NT2/D1 (cell line): ENCODE measurements around the gene SLC26A4.

Experiments
- DNase-seq: peaks from one replicate; pipeline ENCODE4 v3.0.0-alpha.2; 2011; ENCODE audit warnings: low read depth, low spot score
- H3K27me3 ChIP-seq: 2 replicates; pipeline ENCODE4 v1.6.0; 2011; ENCODE audit warnings: mild to moderate bottlenecking; ENCODE audit not compliant: insufficient read length, insufficient read depth
- H3K36me3 ChIP-seq: 2 replicates; pipeline ENCODE4 v1.6.1; 2011; ENCODE audit warnings: mild to moderate bottlenecking, low read length, mixed read lengths; ENCODE audit not compliant: insufficient read depth, insufficient read length
- H3K4me1 ChIP-seq: 2 replicates; pipeline ENCODE4 v1.5.1; 2011; ENCODE audit not compliant: insufficient read depth, insufficient read length
- H3K4me3 ChIP-seq: 2 replicates; pipeline ENCODE4 v1.5.1; 2011; ENCODE audit warnings: low read depth; ENCODE audit not compliant: insufficient read length
- H3K9ac ChIP-seq: 2 replicates; pipeline ENCODE4 v1.6.0; 2011; ENCODE audit warnings: low read depth; ENCODE audit not compliant: insufficient read length
- H3K9me3 ChIP-seq: 2 replicates; pipeline ENCODE4 v1.5.1; 2011; ENCODE audit warnings: mild to moderate bottlenecking, low read length; ENCODE audit not compliant: insufficient read depth
- SUZ12 ChIP-seq: IDR thresholded peaks from 2 replicates; pipeline ENCODE4 v1.6.1; 2011; ENCODE audit not compliant: insufficient read length, insufficient read depth; ENCODE audit errors: extremely low read depth
- YY1 ChIP-seq: IDR thresholded peaks from 2 replicates; pipeline ENCODE4 v1.6.1; 2011; ENCODE audit not compliant: insufficient read length, insufficient read depth
- ZNF274 ChIP-seq: IDR thresholded peaks from 2 replicates; pipeline ENCODE4 v1.6.1; 2011; ENCODE audit warnings: mild to moderate bottlenecking, low read depth, low read length

SLC26A4 gene

DNA sequence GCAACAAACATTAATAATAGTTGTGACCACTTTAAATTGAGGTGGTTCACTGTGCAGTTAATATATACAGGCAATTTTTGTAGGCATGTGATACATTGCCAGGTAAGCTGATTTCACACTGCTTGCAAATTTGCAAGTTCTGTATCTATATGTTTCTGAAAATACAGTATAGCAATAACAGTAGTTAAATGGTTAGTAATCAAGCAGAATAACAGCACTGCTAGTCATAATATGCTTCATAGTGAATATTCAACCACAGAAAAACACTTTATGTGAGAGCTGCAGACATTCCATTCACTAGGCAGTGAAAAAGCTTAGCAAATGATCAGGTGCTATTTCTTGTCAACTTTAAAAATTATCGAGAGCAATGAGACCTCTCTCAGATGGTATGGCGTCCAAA is 28.9 kb downstream of the SLC26A4 start:
- no peak for TF ChIP-seq SUZ12
- no peak for TF ChIP-seq YY1
- TF ChIP-seq ZNF274: no peak
- Histone ChIP-seq H3K9ac (no peak overlapping the region), H3K4me1 (no peaks in the 10 kb centered on the region), H3K36me3 (no peaks in the 10 kb centered on the region), H3K9me3 (no peaks in the 10 kb centered on the region), H3K27me3 (no peaks in the 10 kb centered on the region), H3K4me3 (no peak overlapping the region)
- no peak for DNase-seq

DNA sequence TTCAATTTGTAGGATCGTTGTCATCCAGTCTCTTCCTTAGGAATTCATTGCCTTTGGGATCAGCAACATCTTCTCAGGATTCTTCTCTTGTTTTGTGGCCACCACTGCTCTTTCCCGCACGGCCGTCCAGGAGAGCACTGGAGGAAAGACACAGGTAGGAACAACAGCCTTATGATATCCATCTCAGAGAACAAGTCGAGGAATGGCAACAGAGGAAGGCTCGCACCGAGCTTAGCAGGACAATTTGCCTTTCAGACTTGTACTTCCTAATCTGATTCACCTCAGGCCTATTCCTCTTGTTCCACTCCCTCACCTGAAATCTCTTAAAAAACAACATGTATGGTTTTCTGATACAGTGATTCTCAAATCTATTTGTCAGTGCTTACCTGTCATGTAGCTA is 29.5 kb downstream of the SLC26A4 start:
- H3K9me3 ChIP-seq: no peaks in the 10 kb centered on the region
- no peak for DNase-seq
- H3K4me1 ChIP-seq: no peaks in the 10 kb centered on the region
- no peaks in the 10 kb centered on the region for H3K36me3 ChIP-seq
- TF ChIP-seq YY1: no peak
- TF ChIP-seq SUZ12: no peak
- no peak for TF ChIP-seq ZNF274
- H3K4me3 ChIP-seq: no peak overlapping the region
- H3K9ac ChIP-seq: no peak overlapping the region
- no peaks in the 10 kb centered on the region for H3K27me3 ChIP-seq

DNA sequence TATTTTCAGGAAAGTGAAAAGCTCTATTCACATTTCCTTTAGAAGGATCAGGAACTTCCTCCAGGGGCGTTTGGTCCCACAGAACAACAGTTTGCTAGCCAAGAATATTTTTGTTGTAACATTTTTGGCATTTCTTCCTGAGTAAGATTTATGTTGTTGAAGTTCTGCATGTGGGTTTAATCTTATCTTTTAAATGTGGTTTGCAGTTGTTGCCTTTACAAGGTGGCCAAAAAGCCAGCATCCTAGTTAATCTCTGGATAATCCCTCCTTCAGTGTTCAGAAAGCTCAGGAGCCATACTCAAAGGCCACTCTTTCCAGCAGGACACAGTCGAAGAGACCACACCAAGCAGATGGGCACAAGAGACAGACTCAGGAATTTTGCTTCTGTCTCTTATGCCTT is 30.0 kb downstream of the SLC26A4 start:
- TF ChIP-seq YY1: no peak
- no peak for TF ChIP-seq ZNF274
- no peak for TF ChIP-seq SUZ12
- no peak overlapping the region for H3K9ac ChIP-seq
- DNase-seq: no peak

GRCh38 chr7:107691716-107692115 is 31.1 kb downstream of the SLC26A4 start:
- no peak for TF ChIP-seq YY1
- no peak for TF ChIP-seq ZNF274
- no peak for TF ChIP-seq SUZ12
- no peak overlapping the region for H3K9ac ChIP-seq
- H3K4me1 ChIP-seq: no peaks in the 10 kb centered on the region
- no peak for DNase-seq
- H3K27me3 ChIP-seq: no peaks in the 10 kb centered on the region
- no peaks in the 10 kb centered on the region for H3K9me3 ChIP-seq
- no peaks in the 10 kb centered on the region for H3K36me3 ChIP-seq
- no peak overlapping the region for H3K4me3 ChIP-seq

More for the DNA sequence above, 30.0 kb downstream of the SLC26A4 start:
- H3K9me3 ChIP-seq: no peaks in the 10 kb centered on the region
- no peaks in the 10 kb centered on the region for H3K36me3 ChIP-seq
- no peaks in the 10 kb centered on the region for H3K4me1 ChIP-seq
- H3K27me3 ChIP-seq: no peaks in the 10 kb centered on the region
- H3K4me3 ChIP-seq: no peak overlapping the region

DNA sequence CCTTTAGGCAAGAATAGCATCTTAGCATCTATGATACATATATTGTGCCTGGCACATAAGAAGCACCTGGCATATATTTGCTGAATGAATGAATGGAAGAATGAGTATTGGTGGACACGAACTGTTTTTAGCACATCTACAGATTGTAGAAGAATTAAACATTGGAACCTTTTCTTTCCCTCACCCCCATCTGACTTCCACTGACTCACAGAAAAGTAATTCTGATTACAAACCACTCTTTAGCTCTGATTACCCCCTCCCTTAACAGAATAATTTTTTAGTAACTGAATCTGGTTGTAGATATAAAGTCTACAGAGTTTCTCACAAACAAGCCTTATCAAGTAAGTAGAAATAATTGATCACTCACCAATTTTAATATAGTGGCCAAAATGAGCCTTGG is 31.9 kb downstream of the SLC26A4 start:
- DNase-seq: no peak
- H3K27me3 ChIP-seq: no peaks in the 10 kb centered on the region
- no peak overlapping the region for H3K4me3 ChIP-seq
- H3K4me1 ChIP-seq: no peaks in the 10 kb centered on the region
- H3K36me3 ChIP-seq: no peaks in the 10 kb centered on the region
- TF ChIP-seq YY1 (no peak), ZNF274 (no peak), SUZ12 (no peak)
- H3K9me3 ChIP-seq: no peaks in the 10 kb centered on the region
- H3K9ac ChIP-seq: no peak overlapping the region

DNA sequence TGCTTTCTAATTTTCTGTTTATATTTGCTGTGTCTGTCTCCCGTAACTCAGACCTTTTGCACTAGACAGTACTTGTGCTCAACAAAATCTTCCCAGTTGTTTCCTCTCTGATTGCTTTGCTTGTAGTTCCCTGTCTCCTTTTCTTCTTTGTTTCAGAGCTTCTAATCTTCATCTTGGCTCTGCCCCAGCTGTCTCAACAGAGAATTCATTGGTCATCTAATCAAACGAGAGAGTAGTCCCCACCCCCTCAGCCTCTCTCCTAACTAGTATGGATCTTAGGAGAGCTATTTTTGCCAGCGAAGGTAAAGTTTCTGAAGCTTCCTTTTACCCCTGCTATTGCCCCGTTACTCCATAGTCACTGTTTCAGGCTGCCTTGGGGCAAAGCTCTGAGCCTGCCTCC is 32.8 kb downstream of the SLC26A4 start:
- no peak for DNase-seq
- no peak for TF ChIP-seq ZNF274
- no peak for TF ChIP-seq YY1
- TF ChIP-seq SUZ12: no peak
- H3K4me3 ChIP-seq: no peak overlapping the region
- H3K9ac ChIP-seq: no peak overlapping the region
- no peaks in the 10 kb centered on the region for H3K27me3 ChIP-seq
- no peaks in the 10 kb centered on the region for H3K4me1 ChIP-seq
- H3K9me3 ChIP-seq: no peaks in the 10 kb centered on the region
- no peaks in the 10 kb centered on the region for H3K36me3 ChIP-seq

- no peak overlapping the region for H3K9ac ChIP-seq
- DNase-seq: no peak
- H3K27me3 ChIP-seq: no peaks in the 10 kb centered on the region
- H3K9me3 ChIP-seq: no peaks in the 10 kb centered on the region
- H3K4me1 ChIP-seq: no peaks in the 10 kb centered on the region
- no peak overlapping the region for H3K4me3 ChIP-seq
- TF ChIP-seq YY1 (no peak), ZNF274 (no peak), SUZ12 (no peak)
- H3K36me3 ChIP-seq: no peaks in the 10 kb centered on the region
These were observed 33.8 kb downstream of the SLC26A4 start for GRCh38 chr7:107694386-107694785.

DNA sequence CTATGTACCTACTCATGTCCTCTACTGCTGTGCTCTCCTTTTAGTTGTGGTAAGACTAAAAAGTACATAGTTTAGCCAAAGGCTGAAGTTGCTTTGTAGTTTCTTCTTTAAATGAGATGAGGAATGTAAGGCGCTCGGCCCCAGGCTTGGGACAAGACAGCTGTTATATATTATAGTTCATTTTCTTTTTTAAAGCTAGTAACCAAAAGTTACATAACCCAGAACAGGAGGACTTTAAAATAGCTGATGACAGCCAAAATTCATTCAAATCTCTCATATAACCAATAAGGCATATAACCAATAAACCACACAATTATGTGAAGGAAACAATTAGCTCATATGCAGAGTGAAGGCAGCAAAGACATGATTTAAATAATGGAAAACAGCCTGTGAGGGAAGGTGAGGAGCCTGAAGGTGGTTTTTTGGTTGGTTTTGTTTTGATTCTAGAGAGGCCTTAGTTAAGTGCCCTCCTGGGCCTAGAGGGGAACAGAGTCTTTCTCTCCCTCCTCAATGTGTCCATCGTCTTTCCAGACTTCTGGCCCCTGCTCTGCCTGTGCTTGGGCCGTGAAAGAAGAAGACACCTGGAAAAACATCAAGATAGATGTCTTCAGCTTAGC is 35.8 kb downstream of the SLC26A4 start:
- TF ChIP-seq YY1 (no peak), SUZ12 (no peak), ZNF274 (no peak)
- no peak for DNase-seq
- Histone ChIP-seq H3K36me3 (no peaks in the 10 kb centered on the region), H3K27me3 (no peaks in the 10 kb centered on the region), H3K9ac (no peak overlapping the region), H3K4me3 (no peak overlapping the region), H3K9me3 (no peaks in the 10 kb centered on the region), H3K4me1 (no peaks in the 10 kb centered on the region)
